SH-SY5Y (cell line): ENCODE results near the gene CROCC.

Source experiments
- GATA2 ChIP-seq: IDR thresholded peaks from 2 replicates; pipeline ENCODE4 v1.6.1; 2011; ENCODE audit warnings: mild to moderate bottlenecking, low read depth, low read length
- GATA3 ChIP-seq: IDR thresholded peaks from 2 replicates; pipeline ENCODE4 v1.6.1; 2011; ENCODE audit warnings: low read depth, mild to moderate bottlenecking, low read length, moderate library complexity

DNA sequence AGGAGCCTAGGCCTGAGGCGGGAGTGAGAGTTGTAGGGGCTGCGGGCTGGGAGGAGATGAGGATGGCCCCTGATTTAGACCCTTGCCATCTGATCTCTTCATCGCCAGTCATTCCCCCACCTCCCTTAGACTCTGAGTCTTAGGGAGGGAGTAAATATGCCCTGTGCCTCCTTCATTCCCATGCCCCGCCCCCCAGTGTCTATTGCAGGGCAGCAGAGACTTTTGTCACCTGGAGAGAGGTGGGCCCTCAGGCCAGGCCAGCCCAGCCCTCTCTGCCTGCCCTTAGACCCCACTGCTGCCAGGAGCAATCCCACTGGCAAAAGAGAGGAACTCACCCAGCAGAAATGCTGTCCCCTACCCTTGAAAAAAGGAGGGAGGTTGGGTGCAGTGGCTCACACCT is 61.9 kb downstream of the CROCC start:
- TF ChIP-seq GATA2 (no peak), GATA3 (no peak)
